ENCODE results near the gene XIAP.

Gene XIAP

GRCh38 chrX:123962006-123962467 is 102.2 kb downstream of the XIAP start:
- peak overlapping the region; percentile 71 for H3K4me2 ChIP-seq (ENCODE audit: low read depth, low read length, poor library complexity, severe bottlenecking)
- H3K27me3 ChIP-seq (ENCODE audit: insufficient read depth, low read length, poor library complexity, severe bottlenecking): no peaks in the 10 kb centered on the region
- H4K20me1 ChIP-seq (ENCODE audit: insufficient read depth, low read length, poor library complexity, severe bottlenecking): peaks cover 29% of the 10 kb centered on the region
- H3K79me2 ChIP-seq (ENCODE audit: insufficient read depth, low read length): peaks cover 76% of the 10 kb centered on the region
- H2AFZ ChIP-seq (ENCODE audit: low read length): no peak overlapping the region
- no peaks in the 10 kb centered on the region for H3K36me3 ChIP-seq (ENCODE audit: insufficient read depth, low read length)
- H3K9me2 ChIP-seq (replicated peaks; ENCODE audit: low read depth, low read length): no peaks in the 10 kb centered on the region
- 0 out of 2 replicates have a peak, but pooled peaks cover 6% of the 10 kb centered on the region for H3F3A ChIP-seq (ENCODE audit: low read depth)
- peaks cover 3% of the 10 kb centered on the region for H3K4me1 ChIP-seq (ENCODE audit: insufficient read depth, low read length, poor library complexity, severe bottlenecking)
- H3K4me3 ChIP-seq (ENCODE audit: low read length, poor library complexity, severe bottlenecking): peak overlapping the region; percentile 98
- no peaks in the 10 kb centered on the region for H3K9me3 ChIP-seq (ENCODE audit: insufficient read depth, low read depth, low read length)
- peak overlapping the region; percentile 99 for H3K9ac ChIP-seq (ENCODE audit: low read depth, low read length, poor library complexity, severe bottlenecking)
- TF ChIP-seq EZH2phosphoT487 (IDR thresholded peaks at IDR 0.05; ENCODE audit: borderline replicate concordance): no peak
- TF ChIP-seq CTCF (conservative IDR thresholded peaks at IDR 0.05; ENCODE audit: low read length): no peak

GRCh38 chrX:123962794-123963373 is 103.0 kb downstream of the XIAP start:
- Histone ChIP-seq H3F3A (ENCODE audit: low read depth) (0 out of 2 replicates have a peak, but pooled peaks cover 6% of the 10 kb centered on the region), H3K36me3 (ENCODE audit: insufficient read depth, low read length) (no peaks in the 10 kb centered on the region), H3K4me1 (ENCODE audit: insufficient read depth, low read length, poor library complexity, severe bottlenecking) (peaks cover 3% of the 10 kb centered on the region), H3K9ac (ENCODE audit: low read depth, low read length, poor library complexity, severe bottlenecking) (peak overlapping the region; percentile 99), H3K79me2 (ENCODE audit: insufficient read depth, low read length) (peaks cover 85% of the 10 kb centered on the region), H3K27me3 (ENCODE audit: insufficient read depth, low read length, poor library complexity, severe bottlenecking) (no peaks in the 10 kb centered on the region), H3K4me2 (ENCODE audit: low read depth, low read length, poor library complexity, severe bottlenecking) (peak overlapping the region; percentile 88), H2AFZ (ENCODE audit: low read length) (no peak overlapping the region), H4K20me1 (ENCODE audit: insufficient read depth, low read length, poor library complexity, severe bottlenecking) (peaks cover 29% of the 10 kb centered on the region), H3K4me3 (ENCODE audit: low read length, poor library complexity, severe bottlenecking) (peak overlapping the region; percentile 98), H3K9me3 (ENCODE audit: insufficient read depth, low read depth, low read length) (no peaks in the 10 kb centered on the region), H3K9me2 (replicated peaks; ENCODE audit: low read depth, low read length) (no peaks in the 10 kb centered on the region)
- TF ChIP-seq EZH2phosphoT487 (IDR thresholded peaks at IDR 0.05; ENCODE audit: borderline replicate concordance) (no peak), CTCF (conservative IDR thresholded peaks at IDR 0.05; ENCODE audit: low read length) (no peak)

All from Loucy (cell line).